Upper lobe of right lung (tissue), 1 donor: ENCODE results near the gene PTPRN2. TPM values are rescaled to one million over a fixed set of nuclear protein-coding genes. Genes with fewer than 3 reads are reported as not detected.
"Not testable (repeated sequence)": the region's sequence is repeated elsewhere in the genome, so short reads cannot be mapped to it uniquely, and the experiment has no call there.

ENCODE experiments used
- ATAC-seq: fragments of 200-7000 bp; cut with Tn5 transposase; one replicate; pipeline ENCODE4 v1.9.1; 2020; ENCODE audit warnings: mild to moderate bottlenecking, moderate library complexity
- DNase-seq: peaks from one replicate; pipeline ENCODE4 v3.0.0-alpha.2; 2020
- H3K27ac ChIP-seq: fragments of 200-600 bp; one replicate; pipeline ENCODE4 v1.8.0; 2022
- H3K27me3 ChIP-seq: fragments of 200-600 bp; one replicate; pipeline ENCODE4 v1.8.0; 2022; ENCODE audit warnings: mild to moderate bottlenecking
- H3K36me3 ChIP-seq: fragments of 200-600 bp; one replicate; pipeline ENCODE4 v1.8.0; 2022
- H3K4me1 ChIP-seq: fragments of 200-600 bp; one replicate; pipeline ENCODE4 v1.8.0; 2022
- H3K4me3 ChIP-seq: fragments of 200-600 bp; one replicate; pipeline ENCODE4 v1.8.0; 2022; ENCODE audit warnings: mild to moderate bottlenecking
- H3K9me3 ChIP-seq: fragments of 200-600 bp; one replicate; pipeline ENCODE4 v1.8.0; 2022
- intact Hi-C: fragments of 100-400 bp; cut with DNase I; formaldehyde crosslinking; loops from one replicate; pipeline ENCODE4 v1.11.0; 2022
- total RNA-seq: library from RNA; stranded (reverse); fragmentation: NEBNext Ultra II Directional; extraction: Animal tissue kit (Norgen Biotek cat#: 25700); gene quantifications from one replicate; pipeline ENCODE4 v1.2.1, GENCODE V29; 2021
- TF ChIP-seq, protein P1 (sequence below): fragments of 200-600 bp; IDR thresholded peaks from one replicate; pipeline ENCODE4 v1.8.0; 2022; ENCODE audit warnings: antibody characterized with exemption
- donor health status: DM: no; HTN: yes; CAD: no; lungs with severe emphysema.

PTPRN2 gene
- total RNA-seq, 1 donor from 2014 or later = 4.9 TPM

DNA sequence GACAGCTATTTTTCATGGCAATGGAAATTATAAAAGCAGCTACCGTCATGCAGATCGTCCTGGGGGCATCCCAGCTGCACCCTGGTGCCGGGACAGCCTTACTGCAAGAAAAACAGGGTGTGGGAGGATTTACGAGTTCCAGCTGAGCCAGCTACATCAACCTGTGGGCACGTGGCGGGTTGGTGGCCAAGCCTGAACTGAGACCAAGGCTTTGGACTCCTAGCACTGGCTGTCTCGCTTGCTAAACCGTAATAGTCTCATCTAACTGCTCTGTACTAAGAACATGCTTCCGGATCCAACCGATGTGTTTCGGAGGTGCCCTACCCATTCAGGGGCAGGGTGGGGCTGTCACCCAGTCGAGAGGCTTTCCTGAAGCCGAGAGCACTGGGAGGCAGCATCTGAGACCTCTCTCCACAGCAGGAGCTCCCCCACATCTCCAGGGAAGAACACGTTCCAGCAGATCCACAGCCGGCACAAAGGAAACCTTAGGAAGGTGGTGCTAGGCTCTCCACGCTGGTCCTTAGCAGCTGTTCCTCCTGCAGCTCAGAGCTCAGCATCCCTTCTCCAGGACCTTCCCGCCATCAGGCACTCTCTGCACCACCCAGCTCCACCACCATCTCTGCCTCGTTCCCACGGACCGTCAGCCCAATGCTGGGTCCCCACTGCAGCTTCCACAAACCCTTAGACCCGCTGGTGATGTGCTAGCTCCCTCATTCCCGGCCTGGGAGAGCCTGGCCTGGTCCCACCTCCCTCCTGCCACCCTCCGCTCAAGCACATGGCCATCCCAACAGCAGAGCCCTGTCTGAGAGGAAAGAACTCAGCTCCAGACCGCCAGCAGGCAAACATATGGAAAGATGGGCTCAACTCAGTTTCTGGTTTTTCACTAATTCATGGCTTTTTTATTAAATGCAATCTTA, 158.5 kb downstream of the PTPRN2 start:
- DNase-seq (peak; percentile 30), ATAC-seq (no peak)
- TF ChIP-seq, protein P1, sequence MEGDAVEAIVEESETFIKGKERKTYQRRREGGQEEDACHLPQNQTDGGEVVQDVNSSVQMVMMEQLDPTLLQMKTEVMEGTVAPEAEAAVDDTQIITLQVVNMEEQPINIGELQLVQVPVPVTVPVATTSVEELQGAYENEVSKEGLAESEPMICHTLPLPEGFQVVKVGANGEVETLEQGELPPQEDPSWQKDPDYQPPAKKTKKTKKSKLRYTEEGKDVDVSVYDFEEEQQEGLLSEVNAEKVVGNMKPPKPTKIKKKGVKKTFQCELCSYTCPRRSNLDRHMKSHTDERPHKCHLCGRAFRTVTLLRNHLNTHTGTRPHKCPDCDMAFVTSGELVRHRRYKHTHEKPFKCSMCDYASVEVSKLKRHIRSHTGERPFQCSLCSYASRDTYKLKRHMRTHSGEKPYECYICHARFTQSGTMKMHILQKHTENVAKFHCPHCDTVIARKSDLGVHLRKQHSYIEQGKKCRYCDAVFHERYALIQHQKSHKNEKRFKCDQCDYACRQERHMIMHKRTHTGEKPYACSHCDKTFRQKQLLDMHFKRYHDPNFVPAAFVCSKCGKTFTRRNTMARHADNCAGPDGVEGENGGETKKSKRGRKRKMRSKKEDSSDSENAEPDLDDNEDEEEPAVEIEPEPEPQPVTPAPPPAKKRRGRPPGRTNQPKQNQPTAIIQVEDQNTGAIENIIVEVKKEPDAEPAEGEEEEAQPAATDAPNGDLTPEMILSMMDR = no peak
- no peak overlapping the region for H3K27ac ChIP-seq
- no peaks in the 10 kb centered on the region for H3K36me3 ChIP-seq
- H3K4me3 ChIP-seq = no peak overlapping the region
- H3K4me1 ChIP-seq = no peaks in the 10 kb centered on the region
- H3K27me3 ChIP-seq = no peaks in the 10 kb centered on the region
- intact Hi-C loops = no loop called here
- H3K9me3 ChIP-seq = no peaks in the 10 kb centered on the region

DNA sequence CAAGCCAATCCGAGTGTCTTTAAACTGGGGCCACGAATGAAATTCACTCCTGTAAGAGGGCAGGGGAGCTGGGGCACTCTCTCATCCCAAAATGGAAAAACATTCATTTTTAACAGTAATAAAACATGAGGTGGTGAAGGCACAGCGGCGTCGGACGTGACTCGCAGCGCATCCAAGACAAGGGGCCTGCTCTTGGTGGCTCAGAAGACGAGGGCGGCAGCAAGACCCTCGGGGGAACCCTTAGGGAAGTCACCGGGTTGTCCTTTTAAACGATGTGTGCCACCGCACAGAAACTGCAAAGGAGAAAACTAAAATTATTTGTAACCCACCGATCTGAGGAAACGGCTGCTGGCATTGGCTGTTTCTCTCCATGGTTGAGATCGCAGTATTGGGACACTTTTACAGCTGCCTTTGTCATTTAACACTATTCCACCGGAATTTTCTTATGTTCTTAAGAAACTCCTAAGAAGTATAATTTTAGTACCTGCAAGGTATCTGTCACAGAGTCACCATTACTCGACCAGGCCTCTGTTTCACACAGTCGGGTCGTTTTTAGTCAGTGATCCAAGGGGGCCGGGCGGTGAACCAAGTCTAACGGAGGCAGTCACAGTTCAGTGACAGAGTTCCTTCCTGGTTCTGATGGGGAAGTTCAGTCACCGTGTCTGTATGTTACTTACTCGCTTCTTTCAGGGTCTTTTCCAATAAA, 159.3 kb downstream of the PTPRN2 start:
- Histone ChIP-seq H3K4me1 (no peaks in the 10 kb centered on the region), H3K27me3 (no peaks in the 10 kb centered on the region), H3K27ac (no peak overlapping the region), H3K4me3 (no peak overlapping the region), H3K36me3 (no peaks in the 10 kb centered on the region), H3K9me3 (no peaks in the 10 kb centered on the region)
- intact Hi-C loops = no loop called here
- ATAC-seq (no peak), DNase-seq (peak; percentile 26)
- TF ChIP-seq, protein P1 = no peak

DNA sequence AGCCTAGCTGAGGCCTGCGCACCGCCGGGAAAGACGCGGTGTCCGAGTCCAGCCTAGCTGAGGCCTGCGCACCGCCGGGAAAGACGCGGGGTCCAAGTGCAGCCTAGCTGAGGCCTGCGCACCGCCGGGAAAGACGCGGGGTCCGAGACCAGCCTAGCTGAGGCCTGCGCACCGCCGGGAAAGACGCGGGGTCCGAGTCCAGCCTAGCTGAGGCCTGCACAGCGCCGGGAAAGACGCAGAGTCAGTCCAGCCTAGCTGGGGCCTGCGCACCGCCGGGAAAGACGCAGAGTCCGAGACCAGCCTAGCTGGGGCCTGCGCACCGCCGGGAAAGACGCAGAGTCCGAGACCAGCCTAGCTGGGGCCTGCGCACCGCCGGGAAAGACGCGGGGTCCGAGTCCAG, 161.9 kb downstream of the PTPRN2 start:
- H3K4me3 ChIP-seq, H3K27me3 ChIP-seq, intact Hi-C loops, ATAC-seq, H3K36me3 ChIP-seq, H3K27ac ChIP-seq, H3K9me3 ChIP-seq, H3K4me1 ChIP-seq: not testable (repeated sequence)
- peak; percentile 19 for DNase-seq

DNA sequence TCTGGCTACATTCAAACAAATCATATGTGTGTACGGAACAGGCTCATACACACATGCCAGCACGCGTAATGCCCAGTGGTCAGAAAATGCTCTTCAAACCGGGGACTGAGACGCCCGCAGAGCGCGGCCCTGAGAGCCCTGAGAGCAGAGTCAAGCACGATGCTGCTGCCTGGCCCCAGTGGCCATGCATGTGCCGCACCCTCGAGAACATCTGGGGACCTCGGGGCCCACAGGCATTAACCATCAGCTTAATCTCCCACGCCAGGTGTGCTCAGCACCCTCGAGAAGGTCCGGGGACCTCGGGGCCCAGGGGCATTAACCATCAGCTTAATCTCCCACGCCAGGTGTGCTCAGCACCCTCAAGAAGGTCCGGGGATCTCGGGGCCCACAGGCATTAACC, 163.1 kb downstream of the PTPRN2 start:
- intact Hi-C loops = no loop called here
- Histone ChIP-seq H3K27me3 (no peaks in the 10 kb centered on the region), H3K36me3 (no peaks in the 10 kb centered on the region), H3K9me3 (no peaks in the 10 kb centered on the region), H3K4me1 (no peaks in the 10 kb centered on the region), H3K27ac (no peak overlapping the region), H3K4me3 (no peak overlapping the region)
- DNase-seq (peak; percentile 33), ATAC-seq (no peak)
- TF ChIP-seq, protein P1 = no peak

DNA sequence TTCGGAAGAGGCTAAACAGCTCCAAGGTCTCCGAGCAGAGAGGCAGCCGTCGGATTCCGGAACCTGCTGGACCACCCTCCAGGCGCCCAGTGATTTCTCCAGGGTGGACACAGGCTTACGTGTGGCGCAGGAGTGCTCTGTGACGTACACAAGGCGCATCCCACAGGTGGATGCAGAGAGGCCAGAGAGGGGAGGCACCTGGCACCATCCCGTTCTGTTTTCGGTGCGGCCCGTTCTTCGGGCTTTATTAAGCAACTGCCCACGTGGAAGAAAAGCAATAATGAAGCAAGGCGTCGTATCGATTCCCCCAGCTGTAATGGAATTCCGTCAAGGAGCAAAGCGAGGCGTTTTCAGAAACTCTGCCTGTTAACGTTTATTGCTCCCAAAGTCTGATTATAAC, 163.6 kb downstream of the PTPRN2 start:
- Histone ChIP-seq H3K27ac (no peak overlapping the region), H3K4me3 (no peak overlapping the region), H3K4me1 (no peaks in the 10 kb centered on the region), H3K9me3 (no peaks in the 10 kb centered on the region), H3K27me3 (no peaks in the 10 kb centered on the region), H3K36me3 (no peaks in the 10 kb centered on the region)
- no peak for ATAC-seq
- DNase-seq = peak; percentile 37
- TF ChIP-seq, protein P1 = no peak
- intact Hi-C loops = no loop called here
